Immature natural killer cell (primary cell): ENCODE data around the gene SLC5A8. TPM values are rescaled to one million over a fixed set of nuclear protein-coding genes. Genes with fewer than 3 reads are reported as not detected.

ENCODE experiments used
- DNase-seq, 3 donors: peaks; one replicate each; pipeline ENCODE4 v3.0.0; 2022; ENCODE audit warnings: mixed read lengths in 1 of 3
- H3K27ac Mint-ChIP-seq, 6 donors: one replicate each; pipeline ENCODE4 v1.8.0; 2020; ENCODE audit warnings: mixed read lengths in 6 of 6, mild to moderate bottlenecking in 5 of 6, inconsistent platforms in 4 of 6, moderate library complexity in 3 of 6
- H3K27me3 Mint-ChIP-seq, 3 donors: one replicate each; pipeline ENCODE4 v1.8.0; 2020 to 2021; ENCODE audit warnings: low read depth in 3 of 3, mild to moderate bottlenecking in 3 of 3, mixed read lengths in 3 of 3, moderate library complexity in 3 of 3, inconsistent platforms in 1 of 3
- H3K36me3 Mint-ChIP-seq, 3 donors: one replicate each; pipeline ENCODE4 v1.8.0; 2020; ENCODE audit warnings: mixed read lengths in 3 of 3, inconsistent platforms in 2 of 3, mild to moderate bottlenecking in 2 of 3
- H3K4me1 Mint-ChIP-seq, 2 donors: one replicate each; pipeline ENCODE4 v1.8.0; 2020; ENCODE audit warnings: inconsistent platforms in 2 of 2, mild to moderate bottlenecking in 2 of 2, mixed read lengths in 2 of 2, moderate library complexity in 1 of 2
- H3K4me3 Mint-ChIP-seq, 5 donors: one replicate each; pipeline ENCODE4 v1.8.0; 2020; ENCODE audit warnings: mild to moderate bottlenecking in 5 of 5, mixed read lengths in 5 of 5, inconsistent platforms in 3 of 5, moderate library complexity in 3 of 5
- H3K9me3 Mint-ChIP-seq, 6 donors: one replicate each; pipeline ENCODE4 v1.8.0; 2020; ENCODE audit warnings: mild to moderate bottlenecking in 6 of 6, mixed read lengths in 6 of 6, inconsistent platforms in 4 of 6, moderate library complexity in 3 of 6
- polyA plus RNA-seq, 3 donors: library from polyadenylated mRNA; unstranded; fragments of 300-500 nt; fragmentation: Illumina TruSeq; gene quantifications; one replicate each; pipeline ENCODE4 v1.2.3, GENCODE V29; 2021

SLC5A8 gene, protein sequence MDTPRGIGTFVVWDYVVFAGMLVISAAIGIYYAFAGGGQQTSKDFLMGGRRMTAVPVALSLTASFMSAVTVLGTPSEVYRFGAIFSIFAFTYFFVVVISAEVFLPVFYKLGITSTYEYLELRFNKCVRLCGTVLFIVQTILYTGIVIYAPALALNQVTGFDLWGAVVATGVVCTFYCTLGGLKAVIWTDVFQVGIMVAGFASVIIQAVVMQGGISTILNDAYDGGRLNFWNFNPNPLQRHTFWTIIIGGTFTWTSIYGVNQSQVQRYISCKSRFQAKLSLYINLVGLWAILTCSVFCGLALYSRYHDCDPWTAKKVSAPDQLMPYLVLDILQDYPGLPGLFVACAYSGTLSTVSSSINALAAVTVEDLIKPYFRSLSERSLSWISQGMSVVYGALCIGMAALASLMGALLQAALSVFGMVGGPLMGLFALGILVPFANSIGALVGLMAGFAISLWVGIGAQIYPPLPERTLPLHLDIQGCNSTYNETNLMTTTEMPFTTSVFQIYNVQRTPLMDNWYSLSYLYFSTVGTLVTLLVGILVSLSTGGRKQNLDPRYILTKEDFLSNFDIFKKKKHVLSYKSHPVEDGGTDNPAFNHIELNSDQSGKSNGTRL
- polyA plus RNA-seq, result not detected

DNA sequence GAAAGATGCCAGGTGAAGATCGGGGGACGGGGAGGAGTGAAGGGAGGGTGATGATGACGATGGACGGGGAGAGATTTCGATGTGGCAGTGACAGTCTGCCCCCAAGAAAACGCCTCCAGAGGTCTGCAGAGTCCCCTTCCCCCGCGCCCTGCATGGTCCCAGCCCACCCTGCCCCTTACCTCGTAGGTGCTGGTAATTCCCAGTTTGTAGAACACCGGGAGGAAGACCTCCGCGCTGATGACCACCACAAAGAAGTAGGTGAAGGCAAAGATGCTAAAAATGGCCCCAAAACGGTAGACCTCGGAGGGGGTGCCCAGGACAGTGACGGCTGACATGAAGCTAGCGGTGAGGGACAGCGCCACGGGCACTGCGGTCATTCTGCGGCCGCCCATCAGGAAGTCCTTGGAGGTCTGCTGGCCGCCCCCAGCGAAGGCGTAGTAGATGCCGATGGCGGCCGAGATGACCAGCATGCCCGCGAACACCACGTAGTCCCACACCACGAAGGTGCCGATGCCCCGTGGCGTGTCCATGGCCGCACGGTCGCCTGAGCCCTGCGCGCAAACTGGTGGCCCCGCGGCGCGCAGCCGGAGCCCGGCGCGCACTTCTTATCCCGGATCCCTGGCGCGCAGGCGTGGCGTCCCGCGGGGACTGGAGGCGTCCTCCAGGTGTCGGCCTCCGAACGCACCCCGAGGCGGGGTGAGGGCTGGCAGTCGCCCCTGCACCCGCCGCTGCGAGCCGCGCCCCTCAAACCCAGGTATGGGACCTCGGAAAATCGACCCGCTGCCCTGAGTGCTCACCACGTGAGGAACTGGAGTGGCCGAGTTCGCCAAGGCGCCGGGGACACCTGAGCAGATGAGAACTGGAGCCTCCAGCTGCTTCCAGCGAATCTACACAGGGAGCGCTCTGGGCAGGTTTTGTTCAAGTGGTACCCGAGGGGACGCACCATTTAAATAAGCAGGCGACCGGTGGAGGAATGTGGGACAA is at the start of gene SLC5A8:
TSS of gene SLC5A8 (minus strand) at position 920 of the 984 bp plus-strand sequence. CDS start at position 530, 390 bp downstream.
- peaks cover 3 to 10% (median 5%) of the 10 kb centered on the region in 3 donors for H3K27me3 Mint-ChIP-seq
- DNase-seq, result no peak
- H3K4me3 Mint-ChIP-seq, result no peak within 1 kb of the TSS
- H3K27ac Mint-ChIP-seq, result no peak within 1 kb of the TSS
- peaks cover 0 to 6% (median 3%) of the 10 kb centered on the region in 6 donors for H3K9me3 Mint-ChIP-seq
- no peaks in the 10 kb centered on the region for H3K36me3 Mint-ChIP-seq
- H3K4me1 Mint-ChIP-seq, result no peaks in the 10 kb centered on the region

DNA sequence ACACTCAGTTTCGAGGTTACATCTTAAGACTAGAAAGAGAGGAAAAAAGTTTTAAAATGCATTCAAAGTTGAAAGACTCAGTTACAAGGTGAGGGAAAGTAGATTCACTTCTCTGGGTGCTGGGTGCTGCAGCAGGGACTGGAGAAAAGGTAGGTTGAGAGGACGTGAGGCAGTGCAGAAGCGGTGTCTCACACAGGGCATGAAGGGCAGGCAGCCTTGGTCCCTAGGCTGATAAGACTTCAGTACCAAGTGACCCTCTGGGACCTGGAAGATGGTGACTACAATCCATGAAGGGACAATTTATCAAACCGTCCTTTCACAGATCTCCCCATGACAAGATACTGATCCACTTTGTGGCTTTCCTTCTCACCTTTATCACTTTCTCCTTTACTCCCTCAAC is 47.3 kb upstream of the SLC5A8 start:
- Mint-ChIP-seq H3K27me3 (peaks cover 3 to 7% (median 6%) of the 10 kb centered on the region in 3 donors), H3K4me3 (no peak overlapping the region), H3K9me3 (peaks cover 0 to 5% (median 0%) of the 10 kb centered on the region in 6 donors), H3K4me1 (no peaks in the 10 kb centered on the region), H3K36me3 (no peaks in the 10 kb centered on the region), H3K27ac (no peak overlapping the region)
- no peak for DNase-seq

DNA sequence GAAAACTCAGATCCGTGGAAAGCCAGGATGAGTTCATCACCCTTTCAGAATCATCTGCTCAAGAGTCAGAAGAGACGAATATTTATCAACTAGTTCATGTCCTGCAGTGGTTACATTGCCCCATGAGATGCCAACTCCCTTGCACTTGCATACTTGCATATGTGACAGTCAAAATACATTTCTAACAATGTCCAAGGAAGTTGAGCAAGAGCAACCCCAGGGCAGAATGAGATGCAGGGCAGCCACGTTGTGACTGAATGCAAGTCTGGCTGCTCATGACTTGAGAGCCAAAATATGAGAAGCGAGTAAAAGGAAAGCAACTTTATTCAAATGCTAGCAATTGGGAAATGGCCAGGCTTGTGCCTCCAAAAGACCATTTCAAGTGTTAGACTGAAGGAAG is 46.2 kb upstream of the SLC5A8 start:
- Mint-ChIP-seq H3K27me3 (peaks cover 5 to 7% (median 6%) of the 10 kb centered on the region in 3 donors), H3K4me1 (no peaks in the 10 kb centered on the region), H3K4me3 (no peak overlapping the region), H3K27ac (no peak overlapping the region), H3K9me3 (peaks cover 0 to 5% (median 0%) of the 10 kb centered on the region in 6 donors), H3K36me3 (no peaks in the 10 kb centered on the region)
- no peak for DNase-seq

DNA sequence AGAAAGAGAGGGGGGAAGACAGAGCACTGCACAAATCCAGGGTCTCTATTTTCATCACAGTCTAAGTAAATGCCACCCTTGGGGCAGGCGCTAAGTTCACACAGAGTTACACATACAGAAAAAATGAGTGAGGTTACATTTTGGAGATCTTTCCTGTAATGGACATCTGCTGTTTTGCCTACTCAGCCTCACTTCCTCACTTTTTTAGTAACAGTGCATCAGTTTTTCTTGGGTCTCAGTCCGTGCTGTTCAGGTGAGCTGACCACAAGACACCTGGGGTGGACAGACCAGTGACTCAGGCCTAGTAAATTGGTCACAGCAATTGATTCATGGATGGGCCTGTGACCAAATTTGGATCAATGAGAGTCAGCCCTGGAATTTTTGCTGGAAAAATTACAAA is 33.6 kb upstream of the SLC5A8 start:
- no peak overlapping the region for H3K4me3 Mint-ChIP-seq

DNA sequence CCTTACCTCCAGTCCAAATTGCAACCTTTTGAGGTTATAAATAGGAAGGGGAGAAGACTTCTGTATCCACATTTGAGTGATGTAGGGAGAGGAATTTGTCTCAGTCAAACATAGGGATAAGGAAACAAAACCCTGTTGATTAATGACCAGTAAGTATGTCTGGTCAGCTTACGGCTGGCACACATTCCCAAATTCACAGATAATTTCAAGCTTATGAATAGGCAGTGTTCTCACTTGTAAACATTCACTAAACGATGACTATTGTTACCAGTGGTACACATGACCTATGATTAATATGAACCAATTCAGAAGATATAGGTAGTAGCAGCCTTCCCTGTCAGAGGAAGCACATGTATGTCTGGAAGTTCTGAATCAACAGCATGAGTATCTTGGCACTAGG is 33.0 kb upstream of the SLC5A8 start:
- Mint-ChIP-seq H3K9me3 (peaks cover 0 to 5% (median 0%) of the 10 kb centered on the region in 6 donors), H3K4me1 (no peaks in the 10 kb centered on the region), H3K36me3 (no peaks in the 10 kb centered on the region)

More for the DNA sequence above, 33.6 kb upstream of the SLC5A8 start:
- DNase-seq, result no peak
- H3K27me3 Mint-ChIP-seq, result peaks cover 3 to 5% (median 3%) of the 10 kb centered on the region in 3 donors
- H3K36me3 Mint-ChIP-seq, result no peaks in the 10 kb centered on the region
- no peak overlapping the region for H3K27ac Mint-ChIP-seq
- H3K9me3 Mint-ChIP-seq, result peaks cover 0 to 2% (median 0%) of the 10 kb centered on the region in 6 donors
- no peaks in the 10 kb centered on the region for H3K4me1 Mint-ChIP-seq

DNA sequence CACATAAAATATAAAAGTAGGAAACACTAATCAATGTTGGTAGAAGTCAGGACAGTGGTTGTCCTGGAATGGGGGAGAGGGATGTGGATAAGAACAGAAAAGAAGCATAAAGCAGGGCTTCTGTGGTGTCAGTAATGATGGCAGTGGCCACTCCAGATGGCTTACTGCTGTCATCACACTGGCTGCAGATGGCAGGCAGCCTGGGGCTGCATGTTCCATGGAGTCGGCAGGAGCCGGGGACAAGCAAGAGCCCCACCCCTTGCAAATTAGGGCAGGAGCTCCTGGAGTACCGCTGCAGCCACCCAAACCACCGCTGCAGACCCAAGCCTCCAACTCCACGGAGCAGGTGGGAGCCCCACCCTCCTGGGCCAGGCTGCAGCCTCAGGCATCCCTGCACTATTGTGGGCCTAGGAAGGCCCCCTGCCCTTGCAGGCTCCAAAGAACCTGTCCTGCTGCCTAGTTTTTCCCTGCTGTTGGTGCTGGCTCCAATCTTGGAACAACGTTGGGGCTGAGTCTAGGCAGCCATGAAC is 28.8 kb upstream of the SLC5A8 start:
- Mint-ChIP-seq H3K27me3 (peaks cover 0 to 6% (median 5%) of the 10 kb centered on the region in 3 donors), H3K4me1 (no peaks in the 10 kb centered on the region), H3K9me3 (peaks cover 0 to 5% (median 0%) of the 10 kb centered on the region in 6 donors), H3K4me3 (no peak overlapping the region), H3K27ac (no peak overlapping the region), H3K36me3 (no peaks in the 10 kb centered on the region)
- DNase-seq, result no peak

More for the DNA sequence above, 33.0 kb upstream of the SLC5A8 start:
- no peak overlapping the region for H3K4me3 Mint-ChIP-seq
- no peak for DNase-seq
- H3K27me3 Mint-ChIP-seq, result peaks cover 3 to 8% (median 3%) of the 10 kb centered on the region in 3 donors
- no peak overlapping the region for H3K27ac Mint-ChIP-seq

DNA sequence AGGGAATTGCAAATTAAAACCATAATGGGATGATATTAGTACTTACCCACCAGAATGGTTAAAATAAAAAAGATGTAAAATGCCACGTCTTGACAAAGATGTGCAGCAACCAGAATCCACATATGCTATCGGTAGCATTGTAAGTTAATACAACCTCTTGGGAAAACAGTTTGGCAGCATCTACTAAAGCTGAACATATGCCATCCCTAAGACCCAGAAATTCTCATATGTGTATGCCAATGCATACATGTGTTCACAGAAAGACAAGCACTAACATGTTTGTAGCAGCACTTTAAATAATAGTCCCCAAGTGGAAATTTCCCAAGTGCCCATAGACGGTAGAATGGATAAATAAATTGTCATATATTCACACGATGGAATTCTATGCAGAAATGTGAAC is 28.3 kb upstream of the SLC5A8 start:
- no peak for DNase-seq
- Mint-ChIP-seq H3K27me3 (peaks cover 0 to 6% (median 6%) of the 10 kb centered on the region in 3 donors), H3K9me3 (peaks cover 0 to 5% (median 0%) of the 10 kb centered on the region in 6 donors), H3K4me3 (no peak overlapping the region), H3K36me3 (no peaks in the 10 kb centered on the region), H3K4me1 (no peaks in the 10 kb centered on the region), H3K27ac (no peak overlapping the region)

DNA sequence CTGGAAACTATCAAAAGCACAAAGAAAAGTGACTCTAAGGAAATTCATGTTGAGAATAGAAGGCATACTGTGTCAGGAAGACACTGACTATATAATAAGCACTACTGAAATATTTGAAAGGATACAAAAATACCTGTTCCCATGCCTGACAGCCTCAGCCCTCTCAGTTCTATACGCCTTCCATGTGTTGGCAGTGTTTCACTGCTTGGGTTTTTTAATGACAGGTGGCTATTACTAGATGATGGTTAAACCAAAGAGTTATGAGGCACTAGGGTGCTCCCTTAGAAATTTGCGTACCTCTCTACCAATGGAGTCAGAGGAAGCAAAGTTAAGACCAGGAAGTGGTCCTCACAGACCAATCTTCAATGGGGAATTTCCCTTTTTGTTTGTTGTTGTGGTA is 25.6 kb upstream of the SLC5A8 start:
- Mint-ChIP-seq H3K4me3 (no peak overlapping the region), H3K9me3 (peaks cover 0 to 8% (median 0%) of the 10 kb centered on the region in 6 donors), H3K36me3 (no peaks in the 10 kb centered on the region), H3K4me1 (no peaks in the 10 kb centered on the region), H3K27ac (no peak overlapping the region), H3K27me3 (peaks cover 0 to 6% (median 3%) of the 10 kb centered on the region in 3 donors)
- no peak for DNase-seq

DNA sequence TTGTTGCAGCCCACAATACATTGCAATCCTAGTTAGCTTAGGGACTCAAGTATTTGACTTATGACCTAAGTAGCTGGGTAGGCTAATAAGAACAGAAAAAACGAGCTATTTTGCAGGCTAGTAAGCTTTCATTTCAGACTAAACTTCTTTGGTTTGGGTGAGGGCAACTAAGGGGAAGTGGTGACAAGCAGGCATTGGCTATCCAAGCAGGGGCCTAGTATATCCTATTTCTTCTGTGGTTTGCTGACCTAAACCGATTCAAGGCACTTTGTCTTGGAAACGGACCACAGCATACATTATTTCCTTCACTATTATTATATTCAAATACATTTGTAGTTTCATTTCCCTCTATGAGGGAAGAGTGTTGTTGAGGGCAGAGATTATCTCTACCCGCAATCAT is 21.6 kb upstream of the SLC5A8 start:
- Mint-ChIP-seq H3K36me3 (no peaks in the 10 kb centered on the region), H3K27ac (no peak overlapping the region)

DNA sequence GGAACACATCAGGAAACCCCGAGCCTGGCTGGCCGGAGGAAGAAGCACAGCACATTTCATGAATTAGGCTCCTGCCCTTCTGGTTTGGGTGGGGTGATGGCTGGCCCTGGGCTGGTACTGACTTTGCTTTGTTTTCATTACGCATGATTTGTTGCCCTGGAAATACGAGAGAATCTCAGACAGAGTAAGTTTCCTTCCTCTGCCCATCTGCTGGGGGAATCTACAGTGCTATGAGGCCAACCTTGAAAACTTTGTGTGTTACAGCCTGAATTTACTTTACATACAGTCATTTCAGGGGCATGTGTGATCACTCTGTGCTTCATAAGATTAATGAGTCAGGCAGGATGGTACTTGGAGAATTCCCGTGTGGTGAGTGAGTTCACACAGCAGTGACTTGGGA is 20.5 kb upstream of the SLC5A8 start:
- Mint-ChIP-seq H3K9me3 (peaks cover 0 to 8% (median 0%) of the 10 kb centered on the region in 6 donors), H3K4me1 (no peaks in the 10 kb centered on the region), H3K4me3 (no peak overlapping the region), H3K36me3 (no peaks in the 10 kb centered on the region), H3K27ac (no peak overlapping the region), H3K27me3 (peaks cover 0 to 16% (median 3%) of the 10 kb centered on the region in 3 donors)
- no peak for DNase-seq

More for the DNA sequence above, 21.6 kb upstream of the SLC5A8 start:
- DNase-seq, result no peak
- peaks cover 0 to 8% (median 0%) of the 10 kb centered on the region in 6 donors for H3K9me3 Mint-ChIP-seq
- H3K4me3 Mint-ChIP-seq, result no peak overlapping the region
- peaks cover 0 to 13% (median 3%) of the 10 kb centered on the region in 3 donors for H3K27me3 Mint-ChIP-seq
- no peaks in the 10 kb centered on the region for H3K4me1 Mint-ChIP-seq

DNA sequence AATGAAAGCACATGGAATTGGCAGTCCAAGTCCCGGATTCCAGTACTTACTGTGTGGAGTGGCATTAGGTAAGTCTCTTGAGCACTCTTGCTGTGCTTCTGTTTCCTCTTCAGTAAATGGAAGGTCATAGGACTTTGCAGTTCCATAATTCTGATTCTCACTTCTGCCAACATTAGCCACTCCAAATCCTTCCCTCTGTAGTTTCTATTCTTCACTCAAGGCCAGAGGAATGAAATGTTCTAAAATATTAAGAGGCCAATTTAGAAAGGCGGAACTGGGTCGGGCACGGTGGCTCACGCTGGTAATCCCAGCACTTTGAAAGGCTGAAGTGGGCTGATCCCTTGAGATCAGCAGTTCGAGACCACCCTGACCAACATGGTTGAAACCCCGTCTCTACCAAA is 19.8 kb upstream of the SLC5A8 start:
- Mint-ChIP-seq H3K4me3 (no peak overlapping the region), H3K27me3 (peaks cover 0 to 16% (median 4%) of the 10 kb centered on the region in 3 donors), H3K4me1 (no peaks in the 10 kb centered on the region), H3K27ac (no peak overlapping the region), H3K9me3 (peaks cover 0 to 8% (median 0%) of the 10 kb centered on the region in 6 donors), H3K36me3 (no peaks in the 10 kb centered on the region)
- DNase-seq, result no peak

DNA sequence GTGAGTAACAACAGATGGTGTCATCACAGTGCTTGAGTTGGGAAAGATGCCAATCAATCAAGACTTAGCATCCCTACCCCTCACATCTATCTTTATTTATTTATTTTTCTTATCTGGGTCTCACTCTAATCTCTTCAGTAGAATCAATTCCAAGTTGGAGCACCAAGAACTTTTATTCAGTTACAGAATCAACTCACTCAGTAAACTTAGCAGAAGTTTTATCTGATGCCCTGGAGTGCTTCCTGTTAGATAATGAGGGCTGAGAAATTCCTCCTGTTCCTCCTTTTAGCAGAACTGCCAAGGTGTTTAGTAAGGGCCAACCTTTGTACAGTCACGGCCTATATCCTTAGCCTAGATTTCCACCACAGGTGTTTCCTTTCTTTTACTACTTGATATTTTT is 11.3 kb upstream of the SLC5A8 start:
- no peak for DNase-seq
- no peaks in the 10 kb centered on the region for H3K4me1 Mint-ChIP-seq
- peaks cover 1 to 7% (median 2%) of the 10 kb centered on the region in 3 donors for H3K27me3 Mint-ChIP-seq
- no peak overlapping the region for H3K27ac Mint-ChIP-seq
- peaks cover 0 to 8% (median 0%) of the 10 kb centered on the region in 6 donors for H3K9me3 Mint-ChIP-seq
- no peak overlapping the region for H3K4me3 Mint-ChIP-seq
- no peaks in the 10 kb centered on the region for H3K36me3 Mint-ChIP-seq

DNA sequence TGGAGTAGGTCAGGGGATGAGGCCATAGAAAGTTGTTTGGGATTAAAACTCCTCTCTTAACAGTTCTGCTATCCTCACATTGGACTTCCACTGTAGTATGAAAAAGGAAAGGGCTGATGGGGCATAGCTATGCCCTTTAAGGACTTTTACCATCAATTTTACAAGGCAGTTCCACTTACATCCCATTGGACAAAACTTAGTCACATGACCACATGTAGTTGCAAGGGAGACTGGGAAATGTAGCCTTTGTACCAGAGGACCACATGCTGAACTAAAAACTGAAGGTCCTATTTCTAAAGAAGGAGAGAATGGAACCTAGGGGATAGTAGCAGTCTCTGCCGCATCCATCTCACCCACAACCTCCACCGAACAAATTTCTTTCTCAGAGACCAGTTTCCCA is 6.8 kb upstream of the SLC5A8 start:
- no peaks in the 10 kb centered on the region for H3K4me1 Mint-ChIP-seq
- H3K27me3 Mint-ChIP-seq, result peaks cover 3 to 4% (median 4%) of the 10 kb centered on the region in 3 donors
- peaks cover 0 to 6% (median 3%) of the 10 kb centered on the region in 6 donors for H3K9me3 Mint-ChIP-seq
- DNase-seq, result no peak
- H3K27ac Mint-ChIP-seq, result no peak overlapping the region
- H3K4me3 Mint-ChIP-seq, result no peak overlapping the region
- H3K36me3 Mint-ChIP-seq, result no peaks in the 10 kb centered on the region
